Keratinocyte (primary cell): ENCODE measurements around the gene EPHB1. TPM values are rescaled to one million over a fixed set of nuclear protein-coding genes. Genes with fewer than 3 reads are reported as not detected.

Experiments used
- DNase-seq: peaks from one replicate; pipeline ENCODE4 v3.0.0-alpha.2; 2011; ENCODE audit warnings: low read depth, missing footprints, low spot score
- FAIRE-seq: peaks from 2 replicates; lab custom pipeline; 2011; peaks lifted over from hg19 to GRCh38; lab: Jason Lieb, UNC
- H2AFZ ChIP-seq: 2 replicates; pipeline ENCODE4 v1.6.0; 2012; ENCODE audit warnings: low read length, control low read depth, inconsistent platforms; ENCODE audit not compliant: control insufficient read depth
- H3K27ac ChIP-seq: 2 replicates; pipeline ENCODE4 v1.5.1; 2011; ENCODE audit warnings: low read length; ENCODE audit not compliant: control insufficient read depth, insufficient read depth
- H3K27me3 ChIP-seq: 3 replicates; pipeline ENCODE4 v1.6.0; 2011; ENCODE audit warnings: low read length; ENCODE audit not compliant: control insufficient read depth, insufficient read depth; ENCODE audit errors: extremely low read depth
- H3K36me3 ChIP-seq, 2 experiments: 2 replicates in 1 of 2; 3 replicates in 1 of 2; pipeline ENCODE4 v1.5.1; 2011; ENCODE audit warnings: low read length in 2 of 2, mild to moderate bottlenecking in 1 of 2; ENCODE audit not compliant: control insufficient read depth in 2 of 2, insufficient read depth in 2 of 2; ENCODE audit errors: extremely low read depth in 1 of 2
- H3K4me1 ChIP-seq: 3 replicates; pipeline ENCODE4 v1.5.1; 2011; ENCODE audit warnings: low read length; ENCODE audit not compliant: control insufficient read depth, insufficient read depth; ENCODE audit errors: extremely low read depth
- H3K4me2 ChIP-seq: 3 replicates; pipeline ENCODE4 v1.6.0; 2011; ENCODE audit warnings: low read depth, low read length; ENCODE audit not compliant: control insufficient read depth, insufficient read depth; ENCODE audit errors: extremely low read depth
- H3K4me3 ChIP-seq, 3 experiments: fragments of 200-600 bp in 1 of 3; sonication (generic) in 1 of 3; 2 replicates in 2 of 3; 3 replicates in 1 of 3; pipeline ENCODE4 v1.5.1; 2011 to 2016; ENCODE audit warnings: low read length in 3 of 3, mild to moderate bottlenecking in 3 of 3, control low read depth in 2 of 3, inconsistent platforms in 1 of 3, low read depth in 1 of 3, mixed read lengths in 1 of 3, mixed run types in 1 of 3, moderate library complexity in 1 of 3; ENCODE audit not compliant: control insufficient read depth in 2 of 3, insufficient read depth in 2 of 3; ENCODE audit errors: extremely low read depth in 1 of 3
- H3K79me2 ChIP-seq: 2 replicates; pipeline ENCODE4 v1.6.0; 2012; ENCODE audit warnings: low read length; ENCODE audit not compliant: control insufficient read depth, insufficient read depth
- H3K9ac ChIP-seq: 3 replicates; pipeline ENCODE4 v1.6.0; 2011; ENCODE audit warnings: low read length; ENCODE audit not compliant: control insufficient read depth, insufficient read depth; ENCODE audit errors: extremely low read depth
- H3K9me1 ChIP-seq: 3 replicates; pipeline ENCODE4 v1.6.0; 2011; ENCODE audit warnings: low read length; ENCODE audit not compliant: control insufficient read depth, insufficient read depth; ENCODE audit errors: extremely low read depth
- H3K9me3 ChIP-seq: 2 replicates; pipeline ENCODE4 v1.5.1; 2012; ENCODE audit warnings: low read depth, low read length; ENCODE audit not compliant: control insufficient read depth
- H4K20me1 ChIP-seq: 3 replicates; pipeline ENCODE4 v1.6.0; 2011; ENCODE audit warnings: low read length; ENCODE audit not compliant: control insufficient read depth, insufficient read depth; ENCODE audit errors: extremely low read depth
- CTCF ChIP-seq, 3 experiments: IDR thresholded peaks in 1 of 3; conservative IDR thresholded peaks in 1 of 3; optimal IDR thresholded peaks in 1 of 3; 2 replicates in 2 of 3; 3 replicates in 1 of 3; pipeline versions ENCODE3 to v1.5.1; 2011; ENCODE audit warnings: low read length in 3 of 3, mild to moderate bottlenecking in 3 of 3, moderate library complexity in 2 of 3, control low read depth in 1 of 3, inconsistent platforms in 1 of 3; ENCODE audit not compliant: insufficient read depth in 2 of 3; ENCODE audit errors: extremely low read depth in 1 of 3
- EZH2 ChIP-seq: IDR thresholded peaks from one replicate; pipeline ENCODE4 v1.6.1; 2012; ENCODE audit warnings: inconsistent platforms, mild to moderate bottlenecking, low read length, moderate library complexity
- dilution Hi-C: fragments of 300-500 bp; cut with MboI; formaldehyde crosslinking; loops from one replicate; pipeline ENCODE4 v1.7.0; 2020; ENCODE audit warnings: low sequenced_read_pairs; ENCODE audit not compliant: extremely low pct_ligation_motif_present
- polyA plus RNA-seq, 5 experiments: library from polyadenylated mRNA; depleted of rRNA in 3 of 5; stranded (reverse) in 3 of 5; stranded (forward) in 1 of 5; unstranded in 1 of 5; fragments of >200 nt; gene quantifications; 1 replicate in 1 of 5; 2 replicates in 3 of 5; 3 replicates in 1 of 5; pipeline versions ENCODE4 v1.2.1 to v1.2.3, GENCODE V29; 2011 to 2012; ENCODE audit warnings: missing spikeins in 2 of 5, low read depth in 1 of 5, low replicate concordance in 1 of 5

The EPHB1 gene
- polyA plus RNA-seq, 1 donor (not counting 4 experiments of a cell fraction or from before 2014, with no cell fraction given) = 0.01 TPM

- Histone ChIP-seq H3K36me3 (no peaks in the 10 kb centered on the region), H3K79me2 (no peaks in the 10 kb centered on the region), H3K4me3 (no peak overlapping the region), H2AFZ (no peak overlapping the region), H3K9me3 (no peaks in the 10 kb centered on the region), H3K9me1 (no peaks in the 10 kb centered on the region), H3K9ac (no peak overlapping the region), H4K20me1 (no peaks in the 10 kb centered on the region), H3K27me3 (no peaks in the 10 kb centered on the region), H3K4me1 (no peaks in the 10 kb centered on the region), H3K4me2 (no peak overlapping the region), H3K27ac (no peak overlapping the region)
- no peak for TF ChIP-seq CTCF (optimal IDR thresholded peaks at IDR 0.05 in 1 of 3, IDR thresholded peaks at IDR 0.05 in 1 of 3, conservative IDR thresholded peaks at IDR 0.05 in 1 of 3; ENCODE audit: extremely low read depth in 1 of 3, insufficient read depth in 2 of 3, low read length in 3 of 3)
- no peak for TF ChIP-seq EZH2
- dilution Hi-C loops = no loop called here
- FAIRE-seq (no peak), DNase-seq (no peak)
These were observed 284.0 kb downstream of the EPHB1 start for GRCh38 chr3:135079095-135079494.

GRCh38 chr3:135081451-135081850 is 286.4 kb downstream of the EPHB1 start:
- Histone ChIP-seq H4K20me1 (no peaks in the 10 kb centered on the region), H3K4me2 (no peak overlapping the region), H3K9me3 (no peaks in the 10 kb centered on the region), H3K79me2 (no peaks in the 10 kb centered on the region), H3K36me3 (no peaks in the 10 kb centered on the region), H3K9ac (no peak overlapping the region), H3K4me3 (no peak overlapping the region), H3K4me1 (no peaks in the 10 kb centered on the region), H3K27ac (no peak overlapping the region), H2AFZ (no peak overlapping the region), H3K9me1 (no peaks in the 10 kb centered on the region), H3K27me3 (no peaks in the 10 kb centered on the region)
- TF ChIP-seq EZH2 (no peak), CTCF (optimal IDR thresholded peaks at IDR 0.05 in 1 of 3, IDR thresholded peaks at IDR 0.05 in 1 of 3, conservative IDR thresholded peaks at IDR 0.05 in 1 of 3; ENCODE audit: extremely low read depth in 1 of 3, insufficient read depth in 2 of 3, low read length in 3 of 3) (no peak)
- FAIRE-seq = no peak
- dilution Hi-C loops = no loop called here
- no peak for DNase-seq
